Mucosa of rectum (tissue), 2 donors: ENCODE results near the gene OR2S2.
"Not testable (repeated sequence)": the region's sequence is repeated elsewhere in the genome, so short reads cannot be mapped to it uniquely, and the experiment has no call there.

Experiments
- H3K27ac ChIP-seq, 2 donors: one replicate each; pipeline ENCODE4 v1.7.0; 2013; ENCODE audit warnings: inconsistent platforms in 2 of 2, low read depth in 2 of 2, low read length in 2 of 2
- H3K27me3 ChIP-seq, 2 donors: one replicate each; pipeline ENCODE4 v1.7.0; 2013; ENCODE audit warnings: low read length in 2 of 2; ENCODE audit not compliant: control insufficient read depth in 2 of 2, insufficient read depth in 2 of 2
- H3K36me3 ChIP-seq, 2 donors: one replicate each; pipeline ENCODE4 v1.7.0; 2013; ENCODE audit warnings: low read length in 2 of 2; ENCODE audit not compliant: control insufficient read depth in 2 of 2, insufficient read depth in 2 of 2
- H3K4me1 ChIP-seq, 2 donors: one replicate each; pipeline ENCODE4 v1.7.0; 2013; ENCODE audit warnings: low read length in 2 of 2, mild to moderate bottlenecking in 1 of 2; ENCODE audit not compliant: control insufficient read depth in 2 of 2, insufficient read depth in 2 of 2
- H3K4me3 ChIP-seq, 2 donors: one replicate each; pipeline ENCODE4 v1.7.0; 2013; ENCODE audit warnings: low read length in 2 of 2
- H3K9ac ChIP-seq, 2 donors: one replicate each; pipeline ENCODE4 v1.7.0; 2013; ENCODE audit warnings: low read length in 2 of 2, low read depth in 1 of 2, mild to moderate bottlenecking in 1 of 2
- H3K9me3 ChIP-seq, 2 donors: one replicate each; pipeline ENCODE4 v1.7.0; 2013; ENCODE audit warnings: low read length in 2 of 2; ENCODE audit not compliant: control insufficient read depth in 2 of 2
- donor health status: healthy.
- donor health status: Normal muscosa, but diverticular disease.

OR2S2 gene

GRCh38 chr9:35958104-35958837 lies at the start of gene OR2S2:
Gene OR2S2, minus strand, starts transcription at chr9:35958154. Its CDS starts 56 bp downstream, at chr9:35958098.
- Histone ChIP-seq H3K4me1 (peaks cover 13 to 35% of the 10 kb centered on the region in 2 donors), H3K9ac (no peak within 1 kb of the TSS), H3K27ac (no peak within 1 kb of the TSS), H3K9me3 (no peaks in the 10 kb centered on the region), H3K4me3 (no peak within 1 kb of the TSS), H3K36me3 (no peaks in the 10 kb centered on the region), H3K27me3 (no peaks in the 10 kb centered on the region)

DNA sequence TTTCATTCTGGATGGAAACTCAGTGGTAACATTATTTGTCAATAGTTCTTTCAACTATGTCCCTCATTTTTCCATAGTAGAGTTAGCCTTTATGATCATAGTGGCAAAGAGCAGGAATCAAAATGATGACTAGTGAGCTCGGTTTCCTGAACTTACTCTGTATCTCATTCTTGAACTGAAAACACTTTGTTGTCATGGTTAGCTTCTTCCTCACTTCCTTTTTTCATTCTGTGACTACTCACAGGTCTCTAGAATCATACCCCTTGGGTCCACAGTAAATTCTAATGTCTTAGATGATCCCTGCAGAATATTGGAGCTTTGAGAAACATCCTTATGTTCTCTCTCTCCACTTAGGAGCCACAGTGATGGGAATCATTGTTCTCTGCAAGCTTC lies 49.4 kb upstream of the OR2S2 start:
- Histone ChIP-seq H3K27ac (peak overlapping the region; percentile 50 to 66), H3K4me3 (no peak overlapping the region), H3K9ac (no peak overlapping the region), H3K4me1 (peaks cover 9 to 32% of the 10 kb centered on the region in 2 donors), H3K9me3 (peaks cover 0 to 4% of the 10 kb centered on the region in 2 donors), H3K27me3 (peaks cover 0 to 3% of the 10 kb centered on the region in 2 donors), H3K36me3 (no peaks in the 10 kb centered on the region)

- Histone ChIP-seq H3K27ac (peak overlapping the region; percentile 69 to 87), H3K4me3 (peak overlapping the region in 1 of 2 donors; percentile 5), H3K27me3 (peaks cover 0 to 3% of the 10 kb centered on the region in 2 donors), H3K36me3 (no peaks in the 10 kb centered on the region), H3K4me1 (peaks cover 9 to 32% of the 10 kb centered on the region in 2 donors), H3K9ac (no peak overlapping the region), H3K9me3 (peaks cover 0 to 4% of the 10 kb centered on the region in 2 donors)
These were observed 48.8 kb upstream of the OR2S2 start for GRCh38 chr9:36006549-36007315.

DNA sequence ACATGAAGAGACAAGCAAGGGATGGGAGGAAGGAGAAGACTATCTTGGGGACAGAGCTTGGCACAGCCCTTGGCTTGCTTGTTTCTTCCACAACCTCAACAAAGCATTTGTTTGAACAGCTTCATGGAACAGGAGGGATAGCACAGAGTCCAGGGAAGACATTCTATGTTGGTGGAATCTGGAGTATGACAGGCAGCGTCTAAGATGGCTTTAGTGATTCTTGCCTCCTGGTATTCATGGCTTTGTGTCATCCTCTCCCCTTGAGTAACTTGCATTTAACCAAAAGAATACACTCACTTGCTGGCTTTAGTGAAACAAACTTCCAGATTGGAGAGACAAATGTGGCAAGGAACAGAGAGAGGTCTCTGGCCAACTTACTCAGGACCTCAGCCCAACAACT lies 47.9 kb upstream of the OR2S2 start:
- H3K4me1 ChIP-seq = peaks cover 9 to 32% of the 10 kb centered on the region in 2 donors
- peak overlapping the region in 1 of 2 donors; percentile 5 for H3K4me3 ChIP-seq
- peaks cover 0 to 4% of the 10 kb centered on the region in 2 donors for H3K9me3 ChIP-seq
- H3K27ac ChIP-seq = peak overlapping the region; percentile 69 to 87
- peaks cover 0 to under 1% of the 10 kb centered on the region in 2 donors for H3K27me3 ChIP-seq
- H3K36me3 ChIP-seq = no peaks in the 10 kb centered on the region
- no peak overlapping the region for H3K9ac ChIP-seq

GRCh38 chr9:35998333-35998732 lies 40.4 kb upstream of the OR2S2 start:
- Histone ChIP-seq H3K27me3 (no peaks in the 10 kb centered on the region), H3K4me3 (no peak overlapping the region), H3K9ac (no peak overlapping the region), H3K36me3 (no peaks in the 10 kb centered on the region), H3K27ac (no peak overlapping the region), H3K4me1 (no peaks in the 10 kb centered on the region), H3K9me3 (peaks cover 2 to 5% of the 10 kb centered on the region in 2 donors)

GRCh38 chr9:35997016-35997415 lies 39.1 kb upstream of the OR2S2 start:
- not testable (repeated sequence) for H3K9me3 ChIP-seq, H3K4me1 ChIP-seq, H3K27ac ChIP-seq, H3K9ac ChIP-seq, H3K27me3 ChIP-seq, H3K36me3 ChIP-seq, H3K4me3 ChIP-seq

- no peaks in the 10 kb centered on the region for H3K4me1 ChIP-seq
- H3K36me3 ChIP-seq = no peaks in the 10 kb centered on the region
- H3K4me3 ChIP-seq = no peak overlapping the region
- H3K9me3 ChIP-seq = peaks cover 2 to 5% of the 10 kb centered on the region in 2 donors
- no peak overlapping the region for H3K27ac ChIP-seq
- no peak overlapping the region for H3K9ac ChIP-seq
- no peaks in the 10 kb centered on the region for H3K27me3 ChIP-seq
These were observed 38.5 kb upstream of the OR2S2 start for GRCh38 chr9:35996358-35996970.

GRCh38 chr9:35994959-35995358 lies 37.0 kb upstream of the OR2S2 start:
- Histone ChIP-seq H3K27me3 (no peaks in the 10 kb centered on the region), H3K4me3 (no peak overlapping the region), H3K9me3 (peaks cover 2 to 5% of the 10 kb centered on the region in 2 donors), H3K4me1 (no peaks in the 10 kb centered on the region), H3K27ac (no peak overlapping the region), H3K9ac (no peak overlapping the region), H3K36me3 (no peaks in the 10 kb centered on the region)

DNA sequence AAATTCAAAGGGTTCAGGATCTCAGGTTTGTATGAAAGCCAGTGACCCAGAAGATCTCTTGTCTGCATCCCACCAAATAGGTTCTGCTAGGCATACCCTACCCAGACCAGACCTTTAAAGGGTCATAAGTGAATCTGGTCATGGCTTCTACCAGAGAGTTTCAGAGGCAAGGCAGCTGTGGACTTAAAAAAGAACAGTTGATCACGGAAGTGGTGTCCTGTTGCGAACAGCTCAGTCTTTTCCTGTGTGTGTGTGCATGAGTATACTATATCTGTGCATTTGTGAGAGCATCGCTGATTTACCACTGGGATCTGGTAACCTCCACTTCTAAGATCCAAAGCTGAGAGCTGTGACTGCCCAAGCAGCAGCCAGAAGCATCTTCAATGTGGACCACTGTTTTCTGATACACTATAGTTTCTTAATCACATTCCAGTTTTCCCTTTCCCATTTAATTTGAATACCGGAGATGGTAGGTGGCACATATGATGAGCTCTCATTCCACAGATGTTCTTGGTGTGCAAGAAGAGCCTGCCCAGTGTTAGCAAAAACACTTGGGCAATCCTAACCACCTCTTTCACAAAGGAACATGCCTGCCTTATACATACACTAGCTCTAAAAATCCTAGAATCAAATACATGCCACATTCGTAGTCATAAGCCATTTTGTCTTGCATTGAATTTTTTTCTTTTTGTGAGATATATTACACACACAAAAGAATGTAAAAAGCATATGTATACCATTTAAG lies 36.2 kb upstream of the OR2S2 start:
- no peak overlapping the region for H3K27ac ChIP-seq
- H3K36me3 ChIP-seq = no peaks in the 10 kb centered on the region
- no peaks in the 10 kb centered on the region for H3K27me3 ChIP-seq

More for the DNA sequence above, 36.2 kb upstream of the OR2S2 start:
- Histone ChIP-seq H3K9ac (no peak overlapping the region), H3K4me3 (no peak overlapping the region), H3K4me1 (no peaks in the 10 kb centered on the region), H3K9me3 (peaks cover 2 to 5% of the 10 kb centered on the region in 2 donors)
